T-helper 2 cell (primary cell): ENCODE data around the gene GNG12.
A peak's percentile ranks its signal among the peaks of the same experiment; 100 is the strongest.
"Not testable (repeated sequence)": the region's sequence is repeated elsewhere in the genome, so short reads cannot be mapped to it uniquely, and the experiment has no call there.

Source experiments
- DNase-seq, 5 experiments: peaks; one replicate each; pipeline versions ENCODE4 v3.0.0 to v3.0.0-alpha.2; 2012 to 2022

GNG12 gene

DNA sequence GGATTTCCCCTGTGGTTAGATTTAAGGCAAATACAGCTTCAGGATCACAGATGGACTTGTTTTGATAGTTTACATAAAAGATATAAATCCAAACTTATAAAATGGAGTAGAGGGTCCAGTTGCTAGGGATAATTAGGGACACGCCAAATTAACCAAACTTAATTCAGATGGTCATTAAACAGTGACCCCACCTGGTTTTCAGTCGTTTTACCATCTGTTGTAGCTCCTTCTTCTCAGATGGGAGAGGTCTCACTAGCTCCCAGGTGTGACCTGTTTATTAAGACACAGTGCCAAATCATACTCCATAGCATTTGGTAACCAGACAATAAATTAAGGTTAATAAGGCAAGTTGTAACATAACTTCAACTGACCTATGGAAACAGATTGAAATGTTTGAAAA lies 156.3 kb downstream of the GNG12 start:
- DNase-seq = no peak

DNA sequence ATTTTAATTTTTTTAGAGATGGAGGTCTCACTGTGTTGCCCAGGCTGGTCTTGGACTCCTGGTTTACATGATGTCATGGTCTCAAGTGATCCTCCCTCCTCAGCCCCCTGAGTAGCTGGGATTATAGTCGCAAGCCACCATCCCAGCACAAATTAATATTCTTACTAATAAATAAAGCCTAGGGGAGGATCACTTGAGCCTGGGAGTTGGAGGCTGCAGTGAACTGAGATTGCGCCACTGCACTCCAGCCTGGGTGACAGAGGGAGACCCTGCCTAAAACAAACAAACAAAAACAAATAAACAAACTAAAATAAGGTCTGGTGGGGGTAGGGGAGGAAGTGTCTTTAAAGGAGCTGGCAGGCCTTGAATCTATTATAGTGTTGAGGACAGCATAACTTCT lies 157.0 kb downstream of the GNG12 start:
- no peak for DNase-seq

DNA sequence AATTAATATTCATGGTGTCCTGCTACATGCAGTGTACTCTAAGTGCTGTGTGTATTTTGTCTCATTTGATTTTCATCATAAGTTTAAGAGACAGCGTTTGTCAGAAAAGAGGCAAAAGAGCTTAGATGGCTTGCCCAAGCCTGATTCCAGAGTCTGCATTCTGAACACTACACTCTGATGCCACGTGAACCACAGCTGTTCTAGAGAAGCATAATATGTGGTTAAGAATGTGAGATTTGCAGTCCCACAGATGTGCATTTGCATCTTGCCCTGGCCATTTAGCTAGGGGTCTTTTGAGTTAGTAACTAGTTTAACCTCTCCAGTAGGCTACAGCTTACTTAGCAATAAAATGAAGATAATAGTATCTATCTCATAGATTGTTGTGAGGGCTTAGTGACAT lies 157.5 kb downstream of the GNG12 start:
- peak in 1 of 5 experiments; percentile 81 for DNase-seq

DNA sequence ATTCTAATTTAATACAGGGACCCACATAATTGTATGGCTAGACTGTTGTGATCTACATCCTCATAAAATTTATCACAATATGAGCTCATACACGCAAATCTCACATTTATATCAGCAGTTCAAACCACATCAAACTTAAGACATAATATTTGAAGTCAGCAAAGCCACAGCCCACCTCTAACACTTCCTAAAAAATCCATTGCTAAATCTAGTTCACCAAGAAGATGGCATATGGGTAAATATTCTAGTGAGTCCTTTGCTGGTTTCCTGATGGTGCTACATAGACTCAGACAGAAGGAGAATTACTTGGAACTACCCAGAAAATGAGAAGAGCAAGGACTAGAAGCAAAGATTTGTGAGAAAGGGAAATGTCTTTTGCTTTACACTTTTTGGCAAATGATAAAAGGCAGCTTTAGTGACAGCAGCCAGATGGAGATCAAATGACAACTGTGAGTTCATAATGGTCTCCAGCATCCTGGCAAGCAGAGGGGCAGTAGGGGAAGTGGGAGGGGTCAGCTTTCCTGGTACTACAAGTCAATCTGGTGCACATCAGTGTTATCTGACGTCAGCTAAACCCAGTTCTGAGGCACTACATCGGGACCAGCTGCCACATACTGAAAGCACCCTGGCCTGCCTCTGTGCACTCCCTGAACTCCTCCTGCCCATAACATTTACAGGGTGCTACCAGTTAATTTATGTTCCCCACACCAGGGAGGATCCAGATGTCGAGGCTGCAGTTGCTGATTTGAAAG lies 158.8 kb downstream of the GNG12 start:
- DNase-seq = peak in 3 of 5 experiments; percentile 18 to 89 (median 42)

DNA sequence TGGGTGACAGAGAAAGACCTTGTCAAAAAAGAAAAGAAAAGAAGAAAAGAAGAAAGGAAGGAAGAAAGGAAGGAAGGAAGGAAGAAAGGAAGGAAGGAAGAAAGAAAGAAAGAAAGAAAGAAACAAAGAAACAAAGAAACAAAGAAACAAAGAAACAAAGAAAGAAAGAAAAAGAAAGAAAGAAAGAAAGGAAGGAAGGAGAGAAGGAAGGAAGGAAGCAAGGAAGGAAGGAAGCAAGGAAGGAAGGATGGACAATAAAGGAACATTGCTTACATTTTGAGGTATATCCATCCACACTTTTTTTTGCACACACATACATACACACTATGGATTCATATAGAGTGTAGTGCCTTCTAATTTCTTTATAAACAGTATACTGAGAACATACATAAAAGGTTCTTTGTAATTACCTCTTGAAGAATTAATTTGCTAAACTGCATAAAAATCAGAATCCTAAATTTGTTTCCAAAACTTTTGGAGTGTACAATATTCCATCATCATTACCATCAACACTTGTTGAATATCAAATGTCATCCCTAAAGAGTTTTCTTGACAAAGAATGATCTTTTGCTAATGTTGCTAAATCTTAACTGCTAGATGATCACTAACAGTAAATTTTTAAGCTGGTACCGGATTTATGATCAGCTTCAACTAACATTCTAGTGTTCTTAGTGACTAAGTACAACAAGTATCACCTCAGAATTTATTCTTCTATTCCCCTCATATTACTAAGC lies 159.6 kb downstream of the GNG12 start:
- no peak for DNase-seq

DNA sequence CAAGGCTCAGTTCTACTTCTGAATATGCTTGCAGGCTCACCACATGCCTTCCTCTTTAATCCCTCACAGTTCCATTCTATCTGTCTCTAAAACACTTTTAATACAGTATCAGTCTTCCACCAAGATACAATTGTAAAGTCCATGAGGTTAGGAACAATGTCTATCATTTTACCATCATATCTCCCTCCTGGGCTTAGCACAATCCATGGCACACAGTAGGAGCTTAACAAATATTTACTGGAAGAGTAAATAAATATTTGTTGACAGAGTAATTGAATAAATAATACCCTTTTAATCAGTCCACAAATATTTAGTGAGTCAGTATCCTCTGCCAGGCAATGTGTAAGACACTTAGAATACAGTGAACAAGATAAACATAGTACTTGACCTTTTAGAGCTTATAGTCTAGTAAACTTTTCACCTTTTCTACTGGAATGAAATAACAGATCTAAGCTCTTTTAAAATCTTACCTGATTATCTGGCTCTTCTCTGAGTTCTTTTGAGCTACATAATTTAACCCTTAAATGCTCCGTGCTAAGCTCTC lies 160.9 kb downstream of the GNG12 start:
- DNase-seq = no peak

DNA sequence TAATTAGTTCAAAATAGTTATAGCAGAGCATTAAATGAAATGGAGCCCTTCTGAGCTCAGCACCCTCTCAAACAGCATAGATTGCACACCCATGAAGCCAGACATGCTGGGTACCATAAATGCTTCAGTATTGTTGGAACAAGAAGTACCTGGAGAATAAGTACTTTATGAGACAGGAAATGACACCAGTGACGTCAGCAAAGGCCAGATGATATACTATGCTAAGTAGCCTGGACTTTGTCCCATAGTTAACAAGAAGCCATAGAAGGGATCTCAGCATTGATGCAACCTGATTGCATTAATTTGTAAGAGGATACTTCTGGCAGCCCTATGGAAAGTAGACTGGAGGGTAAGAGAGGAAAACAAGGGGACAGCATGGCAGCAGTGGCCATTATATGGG lies 164.6 kb downstream of the GNG12 start:
- no peak for DNase-seq

DNA sequence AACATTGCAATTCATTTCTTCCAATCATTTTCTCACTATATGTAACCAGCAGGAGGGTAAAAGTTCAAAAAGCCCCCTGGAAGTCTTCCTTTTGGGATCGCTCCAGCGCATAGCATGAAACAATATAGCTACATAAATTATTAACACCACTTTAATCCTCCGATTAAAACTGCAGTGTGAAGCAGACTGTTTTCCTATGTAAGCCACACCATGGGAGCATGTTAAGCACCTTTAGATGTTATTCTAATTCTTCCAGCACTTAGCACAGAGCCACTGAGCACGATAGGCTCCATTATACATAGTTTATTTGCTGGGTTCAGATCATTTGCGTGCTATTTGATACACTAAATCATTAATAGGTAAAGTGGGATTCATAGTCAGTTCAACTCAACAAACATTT lies 166.6 kb downstream of the GNG12 start:
- DNase-seq = no peak

DNA sequence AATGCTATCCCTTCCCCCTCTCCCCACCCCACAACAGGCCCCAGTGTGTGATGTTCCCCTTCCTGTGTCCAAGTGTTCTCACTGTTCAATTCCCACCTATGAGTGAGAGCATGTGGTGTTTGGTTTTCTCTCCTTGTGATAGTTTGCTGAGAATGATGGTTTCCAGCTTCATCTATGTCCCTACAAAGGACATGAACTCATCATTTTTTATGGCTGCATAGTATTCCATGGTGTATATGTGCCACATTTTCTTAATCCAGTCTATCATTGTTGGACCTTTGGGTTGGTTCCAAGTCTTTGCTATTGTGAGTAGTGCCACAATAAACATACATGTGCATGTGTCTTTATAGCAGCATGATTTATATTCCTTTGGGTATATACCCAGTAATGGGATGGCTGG lies 168.0 kb downstream of the GNG12 start:
- DNase-seq = not testable (repeated sequence)

DNA sequence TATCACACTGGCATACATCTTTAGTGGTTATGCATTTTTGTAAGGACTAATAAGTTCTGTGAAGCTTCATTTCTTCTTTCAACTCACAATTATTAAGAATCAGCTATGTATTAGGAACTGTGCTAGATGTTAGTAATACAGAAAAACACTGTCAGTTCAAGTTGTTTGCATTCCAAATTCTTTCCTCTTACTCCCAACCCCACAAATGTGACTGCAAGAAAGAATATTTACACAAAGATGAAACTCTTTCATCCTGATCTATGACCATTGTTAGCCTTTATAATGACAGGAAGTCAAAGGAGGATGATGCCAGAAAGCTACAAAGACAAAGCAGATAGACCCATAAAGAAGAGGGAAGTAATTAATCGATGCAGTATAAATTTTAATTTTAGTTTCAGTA lies 169.2 kb downstream of the GNG12 start:
- no peak for DNase-seq

DNA sequence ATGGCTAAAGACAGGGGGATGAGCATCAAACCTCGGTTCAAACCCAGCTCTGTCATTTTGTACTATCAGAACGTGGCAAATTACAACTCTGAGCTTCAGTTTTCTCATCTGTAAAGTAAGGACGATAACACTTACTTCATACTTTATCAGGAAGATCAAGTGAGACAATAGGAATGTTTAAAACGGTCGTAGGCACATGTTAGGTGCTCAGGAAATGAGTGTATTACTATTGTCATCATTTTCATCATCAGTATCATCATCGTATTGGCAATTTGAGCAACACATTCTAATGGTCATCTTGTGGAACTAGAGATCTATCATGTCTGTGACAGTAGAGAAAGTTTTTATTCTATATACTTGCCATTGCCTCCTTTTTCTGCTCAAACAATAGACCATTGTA lies 170.4 kb downstream of the GNG12 start:
- no peak for DNase-seq

DNA sequence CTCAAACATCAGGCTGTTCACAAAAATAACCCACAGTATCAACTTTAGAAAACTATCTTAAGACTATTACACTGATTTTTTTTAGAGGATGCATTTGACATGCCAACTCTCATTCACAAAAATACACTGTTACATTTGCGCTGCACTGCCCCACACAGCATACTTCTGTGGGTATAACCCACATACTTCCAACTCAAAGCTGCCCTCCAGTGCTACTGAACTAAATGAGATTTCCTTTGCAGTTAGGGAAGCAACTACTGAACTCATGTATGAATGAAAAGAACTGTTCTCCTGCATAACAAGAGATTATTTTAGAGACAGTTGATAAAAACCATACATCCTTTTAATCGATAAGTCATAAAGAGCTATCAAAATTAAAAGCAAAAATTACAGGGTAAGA lies 174.0 kb downstream of the GNG12 start:
- no peak for DNase-seq

DNA sequence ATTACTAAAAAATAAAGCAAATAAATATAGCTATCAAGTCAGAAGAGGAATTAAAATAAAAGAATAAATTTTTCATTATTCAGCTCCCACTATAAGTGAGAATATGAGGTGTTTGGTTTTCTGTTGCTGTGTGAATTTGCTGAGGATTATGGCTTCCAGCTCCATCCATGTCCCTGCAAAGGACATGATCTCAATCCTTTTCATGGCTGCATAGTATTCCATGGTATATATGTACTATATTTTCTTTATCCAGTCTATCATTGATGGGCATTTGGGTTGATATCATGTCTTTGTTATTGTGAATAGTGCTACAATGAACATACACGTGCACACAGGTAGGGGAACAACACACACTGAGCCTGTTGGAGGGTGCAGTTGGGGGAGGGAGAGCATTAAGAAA lies 176.1 kb downstream of the GNG12 start:
- DNase-seq = not testable (repeated sequence)

DNA sequence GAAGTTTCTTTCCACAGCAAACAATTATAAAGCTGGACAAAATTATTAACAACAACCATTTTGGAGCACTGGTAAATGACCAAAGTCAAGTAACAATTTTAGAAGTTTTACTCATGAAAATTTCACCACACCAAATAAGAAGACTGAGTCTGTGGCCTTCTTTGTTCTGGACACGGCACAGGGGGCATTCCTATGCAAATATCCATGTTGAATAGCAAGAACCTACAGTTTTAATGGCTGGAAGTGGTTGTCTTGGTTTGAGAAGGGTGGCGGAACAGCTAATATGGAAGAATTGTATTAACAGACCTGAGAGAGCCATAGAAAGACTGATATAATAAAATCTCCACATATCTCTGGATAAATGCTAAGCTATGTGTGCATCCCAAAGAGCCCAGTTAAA lies 177.7 kb downstream of the GNG12 start:
- DNase-seq = no peak

DNA sequence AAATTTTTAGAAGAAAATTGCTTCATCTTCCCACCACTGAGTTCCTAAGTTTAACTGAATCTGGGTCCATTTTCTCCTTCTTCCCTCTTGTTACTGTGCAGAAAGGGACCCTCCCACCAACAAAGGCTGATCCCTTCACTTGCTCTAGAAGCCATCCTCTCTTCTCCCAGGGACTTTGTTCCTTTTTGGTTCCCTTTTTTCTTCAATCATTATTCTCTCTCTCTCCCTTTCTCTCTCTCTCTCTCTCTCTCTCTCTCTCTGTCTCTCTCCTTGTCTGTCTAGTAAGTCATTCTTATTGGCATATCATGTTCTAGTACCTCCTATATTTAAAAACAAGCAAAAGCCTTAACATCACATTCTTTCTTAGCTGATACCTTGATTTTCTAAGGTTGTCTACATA lies 180.0 kb downstream of the GNG12 start:
- DNase-seq = no peak

DNA sequence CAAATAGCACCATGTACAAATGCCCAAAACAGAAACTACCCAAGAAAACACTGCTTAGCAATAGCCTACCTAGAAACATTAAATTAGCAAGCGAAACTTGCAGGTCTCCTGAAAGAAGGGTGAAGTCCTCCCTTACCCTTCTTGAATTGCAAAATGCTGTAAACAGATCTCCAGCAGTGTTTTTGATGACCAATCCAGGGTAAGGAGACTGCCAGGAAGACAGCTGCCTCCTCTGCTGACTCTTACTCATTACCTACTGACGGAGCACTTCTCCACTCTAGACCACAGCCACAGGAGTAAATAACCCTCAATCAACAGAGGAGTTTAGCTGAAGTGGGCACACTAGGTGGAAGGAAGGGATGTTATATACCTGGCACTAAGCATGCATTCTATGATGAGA lies 180.5 kb downstream of the GNG12 start:
- no peak for DNase-seq
